ENCODE results near the gene IGFBPL1. TPM values are rescaled to one million over a fixed set of nuclear protein-coding genes. Genes with fewer than 3 reads are reported as not detected.

The IGFBPL1 gene
- total and polyA plus RNA-seq, 2 of the 8 experiments (the other 6 are each of a cell fraction or from before 2014, with no cell fraction given) = 31.3 to 33.8 TPM

DNA sequence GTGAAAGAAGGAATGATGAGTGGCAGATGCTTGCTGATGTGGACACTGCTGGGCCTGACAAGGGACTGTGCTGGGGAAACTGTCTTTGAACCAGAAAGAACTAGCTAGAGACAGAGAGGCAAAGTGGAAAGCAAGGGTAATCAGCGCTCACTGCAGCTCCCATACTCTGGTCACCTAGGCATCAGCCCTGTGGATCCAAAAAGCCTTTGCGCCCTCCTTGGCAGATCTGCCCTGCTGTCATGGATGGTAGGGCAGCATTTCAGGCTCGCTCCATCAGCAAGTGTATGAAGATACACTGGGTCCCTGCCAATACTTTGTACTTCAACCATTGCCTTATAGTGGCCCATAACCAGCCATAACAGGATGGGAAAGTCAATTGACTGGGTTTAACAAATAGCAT lies 38.4 kb downstream of the IGFBPL1 start:
- 91% methylated on average over 3 of the region's 3 CpGs; no CpG with 5 or more reads in 1 of the 2 experiments for WGBS, 2 experiments (ENCODE audit: extremely low coverage in 1 of 2, insufficient coverage in 1 of 2, insufficient read length in 1 of 2, insufficient replicate concordance in 2 of 2, low coverage in 1 of 2, low lambda C conversion rate in 2 of 2, missing lambda C conversion rate in 1 of 2)
- no peak overlapping the region for H2BK120ac ChIP-seq (replicated peaks; ENCODE audit: low read depth, low read length)

More for the DNA sequence above, 38.4 kb downstream of the IGFBPL1 start:
- FAIRE-seq (no peak), DNase-seq (ENCODE audit: low read depth in 1 of 2, low spot score in 2 of 2) (no peak)
- H3K9ac ChIP-seq (replicated peaks in 1 of 4; ENCODE audit: extremely low read depth in 1 of 4, low read depth in 3 of 4, low read length in 3 of 4) = no peak overlapping the region
- H4K8ac ChIP-seq (ENCODE audit: extremely low read depth, insufficient read depth, low read length) = no peak overlapping the region
- H4K5ac ChIP-seq (ENCODE audit: insufficient read length, low read depth, low read length) = no peak overlapping the region
- H3K4me1 ChIP-seq (replicated peaks in 1 of 4; ENCODE audit: control insufficient read depth in 3 of 4, insufficient read depth in 4 of 4, low read length in 3 of 4) = peaks cover 3 to 10% (median 6%) of the 10 kb centered on the region in 4 experiments; a peak in 5 of 7 replicates
- no peak overlapping the region for H3K4me2 ChIP-seq (ENCODE audit: insufficient read depth in 1 of 2, low read depth in 2 of 2, low read length in 2 of 2)
- H3K27ac ChIP-seq (ENCODE audit: low read depth, low read length) = no peak overlapping the region
- no peak overlapping the region for H3K4me3 ChIP-seq (ENCODE audit: extremely low read depth in 1 of 4, insufficient read depth in 2 of 4, low read depth in 3 of 4, low read length in 4 of 4)
- H2BK5ac ChIP-seq (ENCODE audit: low read depth, low read length) = no peak overlapping the region
- 0 out of 2 replicates have a peak, but pooled peaks cover 1% of the 10 kb centered on the region for H3K23me2 ChIP-seq (ENCODE audit: low read depth, low read length)
- no peak overlapping the region for H2BK20ac ChIP-seq (ENCODE audit: low read length)
- H3K4ac ChIP-seq (replicated peaks; ENCODE audit: insufficient read length, low read depth, low read length) = no peak overlapping the region
- H2AFZ ChIP-seq (ENCODE audit: low read length) = no peak overlapping the region
- ChIA-PET CTCF (ENCODE audit: partially characterized antibody) (interaction anchor here (0.7 to 2.2 kb wide), 3 partner anchors 32 to 51 kb away, joined by 3 to 11 read pairs (median 4); no protein-coding TSS in a partner anchor), POLR2A (ENCODE audit: partially characterized antibody) (no interaction called here)
- no peaks in the 10 kb centered on the region for H3K79me1 ChIP-seq (ENCODE audit: low read depth, low read length)
- H3K36me3 ChIP-seq (ENCODE audit: control insufficient read depth in 2 of 4, insufficient read depth in 4 of 4, low read length in 3 of 4) = no peaks in the 10 kb centered on the region
- no peaks in the 10 kb centered on the region for H3K79me2 ChIP-seq (ENCODE audit: control insufficient read depth in 1 of 2, insufficient read depth in 2 of 2, low read length in 2 of 2)
- H3K27me3 ChIP-seq (replicated peaks in 1 of 4; ENCODE audit: control insufficient read depth in 3 of 4, extremely low read depth in 1 of 4, insufficient read depth in 3 of 4, low read length in 3 of 4) = peaks cover 5 to 31% (median 20%) of the 10 kb centered on the region in 4 experiments
- H3K18ac ChIP-seq (ENCODE audit: extremely low read depth, low read length) = no peak overlapping the region
- H2BK15ac ChIP-seq (ENCODE audit: low read length) = no peak overlapping the region
- H3K23ac ChIP-seq (ENCODE audit: insufficient read length) = no peak overlapping the region
- H3K56ac ChIP-seq (replicated peaks; ENCODE audit: insufficient read length, low read depth, low read length) = no peak overlapping the region
- no peaks in the 10 kb centered on the region for H4K20me1 ChIP-seq (replicated peaks in 1 of 2; ENCODE audit: control insufficient read depth in 1 of 2, insufficient read depth in 2 of 2, low read length in 2 of 2)
- TF ChIP-seq POU5F1 (IDR thresholded peaks at IDR 0.05; ENCODE audit: low read depth, low read length) (no peak), TBP (IDR thresholded peaks at IDR 0.05; ENCODE audit: low read depth, low read length) (no peak), CBX8 (IDR thresholded peaks at IDR 0.05; ENCODE audit: borderline replicate concordance, low read depth, low read length) (no peak), SP4 (IDR thresholded peaks at IDR 0.05; ENCODE audit: low read length) (no peak), TAF1 (IDR thresholded peaks at IDR 0.05; ENCODE audit: low read depth, low read length) (no peak), KDM4A (IDR thresholded peaks at IDR 0.05; ENCODE audit: low read depth, low read length, severe bottlenecking) (no peak), YY1 (IDR thresholded peaks at IDR 0.05; ENCODE audit: low read depth, low read length) (no peak), HDAC6 (IDR thresholded peaks at IDR 0.05; ENCODE audit: low read depth, low read length) (no peak), ASH2L (IDR thresholded peaks at IDR 0.05; ENCODE audit: low read length) (no peak), SIRT6 (IDR thresholded peaks at IDR 0.05; ENCODE audit: low read length) (no peak), RFX5 (IDR thresholded peaks at IDR 0.05; ENCODE audit: borderline replicate concordance, low read depth, low read length) (no peak), KDM5A (IDR thresholded peaks at IDR 0.05; ENCODE audit: low read length) (no peak), KDM1A (IDR thresholded peaks at IDR 0.05; ENCODE audit: borderline replicate concordance, low read length) (no peak)
- no peaks in the 10 kb centered on the region for H3K9me3 ChIP-seq (ENCODE audit: insufficient read depth in 2 of 2, low read depth in 1 of 2, low read length in 1 of 2)
- no peak overlapping the region for H2BK12ac ChIP-seq (ENCODE audit: low read depth, low read length)
- H2AK5ac ChIP-seq (ENCODE audit: low read depth, low read length) = no peak overlapping the region
- no peak overlapping the region for H3K14ac ChIP-seq (ENCODE audit: insufficient read length)
- no peak overlapping the region for H4K91ac ChIP-seq (replicated peaks; ENCODE audit: insufficient read length, low read length)

Data from H1 (cell line).